H1 (cell line): ENCODE data around the gene CYB561D2. TPM values are rescaled to one million over a fixed set of nuclear protein-coding genes. Genes with fewer than 3 reads are reported as not detected.

Experiments
- JUND ChIP-seq: IDR thresholded peaks from 2 replicates; pipeline ENCODE4 v1.6.1; 2011; ENCODE audit warnings: mild to moderate bottlenecking, improper control_type of control experiment, low read length
- RFX5 ChIP-seq: IDR thresholded peaks from 2 replicates; pipeline ENCODE4 v1.6.1; 2011; ENCODE audit warnings: low read depth, low read length, improper control_type of control experiment, borderline replicate concordance
- SIX5 ChIP-seq: IDR thresholded peaks from 2 replicates; pipeline ENCODE4 v1.6.1; 2011; ENCODE audit warnings: mild to moderate bottlenecking, low read depth, low read length
- polyA plus RNA-seq, 7 experiments: library from polyadenylated mRNA; depleted of rRNA in 3 of 7; stranded (reverse) in 5 of 7; unstranded in 2 of 7; fragments of >200 nt in 5 of 7; fragments of 200-250 nt in 2 of 7; gene quantifications; 1 replicate in 5 of 7; 2 replicates in 1 of 7; 4 replicates in 1 of 7; pipeline versions ENCODE4 v1.2.1 to v1.2.3, GENCODE V29; 2011 to 2013; ENCODE audit warnings: missing spikeins in 2 of 7, mixed read lengths in 2 of 7
- total RNA-seq: library from RNA; stranded (reverse); fragmentation: NEBNext Ultra II Directional; extraction: Animal tissue kit (Norgen Biotek cat#: 25700); gene quantifications from 2 replicates; pipeline ENCODE4 v1.2.1, GENCODE V29; 2021
- TF ChIP-seq, protein P1 (sequence below): fragments of 300-600 bp; sonication (generic); IDR thresholded peaks from 2 replicates; pipeline ENCODE4 v1.7.1; 2012; ENCODE audit warnings: low read length, moderate library complexity, mild to moderate bottlenecking, inconsistent platforms; ENCODE audit not compliant: insufficient replicate concordance
- TF ChIP-seq, protein P2 (sequence below): IDR thresholded peaks from 2 replicates; pipeline ENCODE4 v1.6.1; 2012; ENCODE audit warnings: inconsistent platforms
- TF ChIP-seq, protein P3 (sequence below): IDR thresholded peaks from 2 replicates; pipeline ENCODE4 v1.6.1; 2012; ENCODE audit warnings: low read length, inconsistent platforms

Gene CYB561D2
- total and polyA plus RNA-seq, 2 of the 8 experiments (the other 6 are each of a cell fraction or from before 2014, with no cell fraction given) = 9.8 to 34.0 TPM

DNA sequence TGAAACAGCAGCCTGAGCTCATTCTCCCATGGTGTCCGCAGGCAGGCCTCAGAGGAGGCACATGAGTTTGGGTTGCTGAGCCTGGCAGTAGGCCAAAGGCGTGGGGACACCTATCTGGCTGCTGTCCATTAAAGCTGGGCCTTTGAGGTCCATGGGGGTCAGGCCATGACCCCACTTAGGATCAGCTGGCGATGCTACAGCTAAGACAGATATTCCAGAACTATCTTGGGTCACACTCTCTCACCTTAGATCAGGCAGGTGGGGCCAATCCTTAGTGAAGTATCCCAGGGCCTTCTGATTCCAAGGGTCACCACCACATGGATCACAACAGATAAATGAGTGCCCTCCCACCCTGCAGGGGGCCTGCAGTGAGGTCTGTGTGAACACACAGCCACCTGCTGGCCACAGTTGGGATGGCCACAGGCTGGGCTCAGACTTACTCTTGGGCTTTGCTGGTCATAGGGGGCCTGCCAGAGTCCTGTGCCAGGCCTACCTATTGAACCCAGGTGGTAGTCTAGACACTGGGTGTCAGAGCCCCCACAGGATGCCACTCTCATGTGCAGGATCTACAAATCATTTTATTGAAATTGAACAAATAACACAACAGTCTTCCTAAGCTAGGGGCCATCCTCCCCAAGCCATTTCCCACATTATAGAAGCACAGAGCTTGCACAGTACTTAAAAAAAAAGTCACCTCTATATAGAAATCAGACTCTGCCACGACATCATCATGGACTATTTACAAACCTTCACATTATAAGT lies 26.1 kb upstream of the CYB561D2 start (continued):
- TF ChIP-seq, protein P1, sequence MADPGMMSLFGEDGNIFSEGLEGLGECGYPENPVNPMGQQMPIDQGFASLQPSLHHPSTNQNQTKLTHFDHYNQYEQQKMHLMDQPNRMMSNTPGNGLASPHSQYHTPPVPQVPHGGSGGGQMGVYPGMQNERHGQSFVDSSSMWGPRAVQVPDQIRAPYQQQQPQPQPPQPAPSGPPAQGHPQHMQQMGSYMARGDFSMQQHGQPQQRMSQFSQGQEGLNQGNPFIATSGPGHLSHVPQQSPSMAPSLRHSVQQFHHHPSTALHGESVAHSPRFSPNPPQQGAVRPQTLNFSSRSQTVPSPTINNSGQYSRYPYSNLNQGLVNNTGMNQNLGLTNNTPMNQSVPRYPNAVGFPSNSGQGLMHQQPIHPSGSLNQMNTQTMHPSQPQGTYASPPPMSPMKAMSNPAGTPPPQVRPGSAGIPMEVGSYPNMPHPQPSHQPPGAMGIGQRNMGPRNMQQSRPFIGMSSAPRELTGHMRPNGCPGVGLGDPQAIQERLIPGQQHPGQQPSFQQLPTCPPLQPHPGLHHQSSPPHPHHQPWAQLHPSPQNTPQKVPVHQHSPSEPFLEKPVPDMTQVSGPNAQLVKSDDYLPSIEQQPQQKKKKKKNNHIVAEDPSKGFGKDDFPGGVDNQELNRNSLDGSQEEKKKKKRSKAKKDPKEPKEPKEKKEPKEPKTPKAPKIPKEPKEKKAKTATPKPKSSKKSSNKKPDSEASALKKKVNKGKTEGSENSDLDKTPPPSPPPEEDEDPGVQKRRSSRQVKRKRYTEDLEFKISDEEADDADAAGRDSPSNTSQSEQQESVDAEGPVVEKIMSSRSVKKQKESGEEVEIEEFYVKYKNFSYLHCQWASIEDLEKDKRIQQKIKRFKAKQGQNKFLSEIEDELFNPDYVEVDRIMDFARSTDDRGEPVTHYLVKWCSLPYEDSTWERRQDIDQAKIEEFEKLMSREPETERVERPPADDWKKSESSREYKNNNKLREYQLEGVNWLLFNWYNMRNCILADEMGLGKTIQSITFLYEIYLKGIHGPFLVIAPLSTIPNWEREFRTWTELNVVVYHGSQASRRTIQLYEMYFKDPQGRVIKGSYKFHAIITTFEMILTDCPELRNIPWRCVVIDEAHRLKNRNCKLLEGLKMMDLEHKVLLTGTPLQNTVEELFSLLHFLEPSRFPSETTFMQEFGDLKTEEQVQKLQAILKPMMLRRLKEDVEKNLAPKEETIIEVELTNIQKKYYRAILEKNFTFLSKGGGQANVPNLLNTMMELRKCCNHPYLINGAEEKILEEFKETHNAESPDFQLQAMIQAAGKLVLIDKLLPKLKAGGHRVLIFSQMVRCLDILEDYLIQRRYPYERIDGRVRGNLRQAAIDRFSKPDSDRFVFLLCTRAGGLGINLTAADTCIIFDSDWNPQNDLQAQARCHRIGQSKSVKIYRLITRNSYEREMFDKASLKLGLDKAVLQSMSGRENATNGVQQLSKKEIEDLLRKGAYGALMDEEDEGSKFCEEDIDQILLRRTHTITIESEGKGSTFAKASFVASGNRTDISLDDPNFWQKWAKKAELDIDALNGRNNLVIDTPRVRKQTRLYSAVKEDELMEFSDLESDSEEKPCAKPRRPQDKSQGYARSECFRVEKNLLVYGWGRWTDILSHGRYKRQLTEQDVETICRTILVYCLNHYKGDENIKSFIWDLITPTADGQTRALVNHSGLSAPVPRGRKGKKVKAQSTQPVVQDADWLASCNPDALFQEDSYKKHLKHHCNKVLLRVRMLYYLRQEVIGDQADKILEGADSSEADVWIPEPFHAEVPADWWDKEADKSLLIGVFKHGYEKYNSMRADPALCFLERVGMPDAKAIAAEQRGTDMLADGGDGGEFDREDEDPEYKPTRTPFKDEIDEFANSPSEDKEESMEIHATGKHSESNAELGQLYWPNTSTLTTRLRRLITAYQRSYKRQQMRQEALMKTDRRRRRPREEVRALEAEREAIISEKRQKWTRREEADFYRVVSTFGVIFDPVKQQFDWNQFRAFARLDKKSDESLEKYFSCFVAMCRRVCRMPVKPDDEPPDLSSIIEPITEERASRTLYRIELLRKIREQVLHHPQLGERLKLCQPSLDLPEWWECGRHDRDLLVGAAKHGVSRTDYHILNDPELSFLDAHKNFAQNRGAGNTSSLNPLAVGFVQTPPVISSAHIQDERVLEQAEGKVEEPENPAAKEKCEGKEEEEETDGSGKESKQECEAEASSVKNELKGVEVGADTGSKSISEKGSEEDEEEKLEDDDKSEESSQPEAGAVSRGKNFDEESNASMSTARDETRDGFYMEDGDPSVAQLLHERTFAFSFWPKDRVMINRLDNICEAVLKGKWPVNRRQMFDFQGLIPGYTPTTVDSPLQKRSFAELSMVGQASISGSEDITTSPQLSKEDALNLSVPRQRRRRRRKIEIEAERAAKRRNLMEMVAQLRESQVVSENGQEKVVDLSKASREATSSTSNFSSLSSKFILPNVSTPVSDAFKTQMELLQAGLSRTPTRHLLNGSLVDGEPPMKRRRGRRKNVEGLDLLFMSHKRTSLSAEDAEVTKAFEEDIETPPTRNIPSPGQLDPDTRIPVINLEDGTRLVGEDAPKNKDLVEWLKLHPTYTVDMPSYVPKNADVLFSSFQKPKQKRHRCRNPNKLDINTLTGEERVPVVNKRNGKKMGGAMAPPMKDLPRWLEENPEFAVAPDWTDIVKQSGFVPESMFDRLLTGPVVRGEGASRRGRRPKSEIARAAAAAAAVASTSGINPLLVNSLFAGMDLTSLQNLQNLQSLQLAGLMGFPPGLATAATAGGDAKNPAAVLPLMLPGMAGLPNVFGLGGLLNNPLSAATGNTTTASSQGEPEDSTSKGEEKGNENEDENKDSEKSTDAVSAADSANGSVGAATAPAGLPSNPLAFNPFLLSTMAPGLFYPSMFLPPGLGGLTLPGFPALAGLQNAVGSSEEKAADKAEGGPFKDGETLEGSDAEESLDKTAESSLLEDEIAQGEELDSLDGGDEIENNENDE = no peak
- TF ChIP-seq RFX5 (no peak), JUND (no peak), SIX5 (no peak)
- TF ChIP-seq, protein P2, sequence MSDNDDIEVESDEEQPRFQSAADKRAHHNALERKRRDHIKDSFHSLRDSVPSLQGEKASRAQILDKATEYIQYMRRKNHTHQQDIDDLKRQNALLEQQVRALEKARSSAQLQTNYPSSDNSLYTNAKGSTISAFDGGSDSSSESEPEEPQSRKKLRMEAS = 0 out of 2 replicates have a peak, but pooled peaks have one; percentile 29
- TF ChIP-seq, protein P3, sequence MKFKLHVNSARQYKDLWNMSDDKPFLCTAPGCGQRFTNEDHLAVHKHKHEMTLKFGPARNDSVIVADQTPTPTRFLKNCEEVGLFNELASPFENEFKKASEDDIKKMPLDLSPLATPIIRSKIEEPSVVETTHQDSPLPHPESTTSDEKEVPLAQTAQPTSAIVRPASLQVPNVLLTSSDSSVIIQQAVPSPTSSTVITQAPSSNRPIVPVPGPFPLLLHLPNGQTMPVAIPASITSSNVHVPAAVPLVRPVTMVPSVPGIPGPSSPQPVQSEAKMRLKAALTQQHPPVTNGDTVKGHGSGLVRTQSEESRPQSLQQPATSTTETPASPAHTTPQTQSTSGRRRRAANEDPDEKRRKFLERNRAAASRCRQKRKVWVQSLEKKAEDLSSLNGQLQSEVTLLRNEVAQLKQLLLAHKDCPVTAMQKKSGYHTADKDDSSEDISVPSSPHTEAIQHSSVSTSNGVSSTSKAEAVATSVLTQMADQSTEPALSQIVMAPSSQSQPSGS = 0 out of 2 replicates have a peak, but pooled peaks have one; percentile 30
